GM12872 (cell line): ENCODE data around the gene SKAP1.

Source experiments
- TF ChIP-seq, protein P1 (sequence below): IDR thresholded peaks from 3 replicates; pipeline ENCODE4 v1.5.1; 2011; ENCODE audit warnings: low read depth, mild to moderate bottlenecking, low read length, moderate library complexity; ENCODE audit not compliant: insufficient read depth

The SKAP1 gene

GRCh38 chr17:48394821-48395220, 35.2 kb downstream of the SKAP1 start:
- TF ChIP-seq, protein P1, sequence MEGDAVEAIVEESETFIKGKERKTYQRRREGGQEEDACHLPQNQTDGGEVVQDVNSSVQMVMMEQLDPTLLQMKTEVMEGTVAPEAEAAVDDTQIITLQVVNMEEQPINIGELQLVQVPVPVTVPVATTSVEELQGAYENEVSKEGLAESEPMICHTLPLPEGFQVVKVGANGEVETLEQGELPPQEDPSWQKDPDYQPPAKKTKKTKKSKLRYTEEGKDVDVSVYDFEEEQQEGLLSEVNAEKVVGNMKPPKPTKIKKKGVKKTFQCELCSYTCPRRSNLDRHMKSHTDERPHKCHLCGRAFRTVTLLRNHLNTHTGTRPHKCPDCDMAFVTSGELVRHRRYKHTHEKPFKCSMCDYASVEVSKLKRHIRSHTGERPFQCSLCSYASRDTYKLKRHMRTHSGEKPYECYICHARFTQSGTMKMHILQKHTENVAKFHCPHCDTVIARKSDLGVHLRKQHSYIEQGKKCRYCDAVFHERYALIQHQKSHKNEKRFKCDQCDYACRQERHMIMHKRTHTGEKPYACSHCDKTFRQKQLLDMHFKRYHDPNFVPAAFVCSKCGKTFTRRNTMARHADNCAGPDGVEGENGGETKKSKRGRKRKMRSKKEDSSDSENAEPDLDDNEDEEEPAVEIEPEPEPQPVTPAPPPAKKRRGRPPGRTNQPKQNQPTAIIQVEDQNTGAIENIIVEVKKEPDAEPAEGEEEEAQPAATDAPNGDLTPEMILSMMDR, result no peak

DNA sequence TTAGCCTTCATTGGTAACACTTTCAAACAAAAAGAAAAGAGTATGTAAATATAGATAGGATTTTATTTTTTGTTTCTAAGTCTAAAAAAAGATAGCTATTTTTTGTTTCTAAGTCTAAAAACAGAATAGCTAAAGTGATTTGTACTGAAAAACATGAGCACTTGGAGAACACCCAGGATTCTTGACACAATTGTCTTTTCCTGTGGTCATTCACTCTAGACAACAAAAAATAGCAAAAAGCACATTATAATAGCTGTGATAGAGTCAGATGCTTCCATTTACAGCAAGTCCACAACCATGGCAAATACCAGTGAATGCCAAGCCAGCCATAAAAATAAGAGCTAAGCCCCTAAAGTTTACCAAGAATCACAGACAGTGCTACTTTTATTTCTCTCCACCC, 36.7 kb downstream of the SKAP1 start:
- TF ChIP-seq, protein P1, result no peak

DNA sequence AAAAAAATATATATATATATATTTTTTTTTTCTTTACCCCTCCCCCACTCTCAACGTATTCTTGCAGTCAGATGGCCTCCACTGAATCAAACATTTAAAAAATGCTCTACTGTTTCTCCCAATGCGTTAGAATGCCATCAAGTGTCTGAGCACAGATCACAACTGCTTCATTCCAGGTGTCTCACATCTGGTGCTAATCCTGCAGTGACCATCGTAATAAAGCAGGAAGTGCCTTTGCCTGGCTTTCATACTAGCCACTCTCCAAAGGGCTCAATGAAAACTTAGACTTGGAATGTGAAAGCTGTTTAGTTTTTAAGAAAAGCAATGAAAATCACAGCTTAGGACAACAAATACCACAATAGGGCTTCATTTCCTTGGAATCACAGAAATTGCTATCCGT, 37.2 kb downstream of the SKAP1 start:
- TF ChIP-seq, protein P1, result no peak

GRCh38 chr17:48391444-48391843, 38.6 kb downstream of the SKAP1 start:
- TF ChIP-seq, protein P1, result no peak

DNA sequence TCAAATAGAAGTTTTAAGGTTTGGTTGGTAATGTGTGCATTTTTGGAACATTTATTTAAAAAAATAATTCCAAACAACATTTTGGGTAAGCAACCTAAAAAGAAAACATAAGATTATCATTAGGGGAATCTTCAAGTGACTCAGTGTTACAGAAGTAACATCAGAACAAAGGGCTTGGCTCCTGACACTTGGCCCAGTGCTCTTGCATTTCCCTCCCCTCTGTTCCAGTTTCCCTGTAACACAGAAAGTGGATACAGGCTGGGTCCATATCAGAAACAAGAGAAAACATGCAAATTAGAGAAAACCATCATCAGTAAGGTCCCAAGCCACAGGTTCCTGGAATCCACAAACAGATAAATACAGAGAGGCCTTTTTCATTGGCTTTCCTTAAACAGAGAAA, 40.1 kb downstream of the SKAP1 start:
- TF ChIP-seq, protein P1, result no peak

GRCh38 chr17:48388955-48389743, 40.9 kb downstream of the SKAP1 start:
- TF ChIP-seq, protein P1, result no peak

GRCh38 chr17:48386826-48387225, 43.2 kb downstream of the SKAP1 start:
- TF ChIP-seq, protein P1, result no peak
